Common myeloid progenitor, CD34-positive (primary cell): Measurements from ENCODE around the gene SETDB2.

ENCODE experiments used
- CTCF ChIA-PET: fragments of 350-600 bp; sonication (Branson Sonifier 250); formaldehyde crosslinking; loops from one replicate; lab custom pipeline; 2021; ENCODE audit warnings: antibody characterized with exemption; lab: Charles Lee
- POLR2A ChIA-PET: fragments of 350-600 bp; sonication (Branson Sonifier 250); formaldehyde crosslinking; loops from one replicate; lab custom pipeline; 2021; ENCODE audit warnings: antibody characterized with exemption; lab: Charles Lee
- DNase-seq, 3 donors: peaks; one replicate each; pipeline versions ENCODE4 v3.0.0 to v3.0.0-alpha.2; 2013
- H3K27ac ChIP-seq, 2 experiments: 1 replicate in 1 of 2; 2 replicates in 1 of 2; pipeline ENCODE4 v1.7.0; 2013; ENCODE audit warnings: inconsistent platforms in 2 of 2, low read length in 2 of 2, mild to moderate bottlenecking in 2 of 2, low read depth in 1 of 2, moderate library complexity in 1 of 2; ENCODE audit not compliant: severe bottlenecking in 2 of 2, insufficient read depth in 1 of 2, poor library complexity in 1 of 2
- H3K27me3 ChIP-seq, 5 experiments: replicated peaks in 2 of 5; 1 replicate in 3 of 5; 2 replicates in 2 of 5; pipeline versions ENCODE4 v1.6.1 to v1.7.0; 2013; ENCODE audit warnings: low read length in 4 of 5, mild to moderate bottlenecking in 2 of 5, moderate library complexity in 2 of 5, inconsistent platforms in 1 of 5; ENCODE audit not compliant: insufficient read depth in 5 of 5, control insufficient read depth in 4 of 5
- H3K36me3 ChIP-seq, 4 experiments: 1 replicate in 2 of 4; 2 replicates in 2 of 4; pipeline versions ENCODE4 v1.6.1 to v1.7.0; 2013; ENCODE audit warnings: low read length in 3 of 4, control low read depth in 1 of 4, mild to moderate bottlenecking in 1 of 4; ENCODE audit not compliant: control insufficient read depth in 4 of 4, insufficient read depth in 4 of 4
- H3K4me1 ChIP-seq, 4 experiments: 1 replicate in 3 of 4; 2 replicates in 1 of 4; pipeline versions ENCODE4 v1.6.1 to v1.7.1; 2013; ENCODE audit warnings: low read length in 3 of 4, mild to moderate bottlenecking in 3 of 4, control low read depth in 1 of 4, inconsistent platforms in 1 of 4, moderate library complexity in 1 of 4; ENCODE audit not compliant: control insufficient read depth in 4 of 4, insufficient read depth in 4 of 4; ENCODE audit errors: control extremely low read depth in 1 of 4
- H3K4me3 ChIP-seq, 7 experiments: 1 replicate in 4 of 7; 2 replicates in 3 of 7; pipeline versions ENCODE4 v1.5.1 to v1.7.0; 2013; ENCODE audit warnings: mild to moderate bottlenecking in 7 of 7, low read length in 6 of 7, moderate library complexity in 6 of 7, inconsistent platforms in 2 of 7, low read depth in 2 of 7, control low read depth in 1 of 7; ENCODE audit not compliant: insufficient read depth in 4 of 7, control insufficient read depth in 1 of 7; ENCODE audit errors: extremely low read depth in 1 of 7
- H3K9me3 ChIP-seq, 5 experiments: 1 replicate in 4 of 5; 2 replicates in 1 of 5; pipeline versions ENCODE4 v1.6.1 to v1.7.1; 2013; ENCODE audit warnings: low read length in 4 of 5, mild to moderate bottlenecking in 2 of 5, inconsistent platforms in 1 of 5, low read depth in 1 of 5, moderate library complexity in 1 of 5; ENCODE audit not compliant: control insufficient read depth in 4 of 5, insufficient read depth in 2 of 5; ENCODE audit errors: control extremely low read depth in 1 of 5
- WGBS: methylation state at CpG from one replicate; pipeline ENCODE4 v1.1.5; 2013; ENCODE audit not compliant: insufficient coverage; 5-methylcytosine and 5-hydroxymethylcytosine counted together

Gene SETDB2

GRCh38 chr13:49464621-49465325, 20.7 kb downstream of the SETDB2 start:
- ChIA-PET CTCF (interaction anchor here (0.6 to 0.7 kb wide), 4 partner anchors 15 to 959 kb away, joined by 3 to 4 read pairs (median 4); no protein-coding TSS in a partner anchor), POLR2A (no interaction called here)
- DNase-seq = no peak
- Histone ChIP-seq H3K27me3 (no peaks in the 10 kb centered on the region), H3K4me1 (no peaks in the 10 kb centered on the region), H3K9me3 (peaks cover 9 to 27% (median 18%) of the 10 kb centered on the region in 5 experiments), H3K4me3 (no peak overlapping the region), H3K36me3 (peaks cover 39 to 76% (median 62%) of the 10 kb centered on the region in 4 experiments), H3K27ac (no peak overlapping the region)
- WGBS = 92% methylated on average over 2 of the region's 4 CpGs

- no peaks in the 10 kb centered on the region for H3K4me1 ChIP-seq
- H3K9me3 ChIP-seq = peaks cover 9 to 25% (median 18%) of the 10 kb centered on the region in 5 experiments
- no peak overlapping the region for H3K27ac ChIP-seq
- POLR2A ChIA-PET = no interaction called here
- no peak for DNase-seq
- peaks cover 28 to 76% (median 57%) of the 10 kb centered on the region in 4 experiments for H3K36me3 ChIP-seq
- WGBS = no CpG with 5 or more reads among the region's 5 CpGs
- H3K27me3 ChIP-seq = no peaks in the 10 kb centered on the region
- no peak overlapping the region for H3K4me3 ChIP-seq
- CTCF ChIA-PET = interaction anchor here (1.4 kb wide), 1 partner anchor 163 kb away, joined by 3 read pairs; no protein-coding TSS in a partner anchor
Observed at GRCh38 chr13:49466292-49466838, 22.3 kb downstream of the SETDB2 start.

- 100% methylated on average over 1 of the region's 1 CpG for whole genome bisulfite sequencing
- H3K9me3 ChIP-seq = no peaks in the 10 kb centered on the region
- no peaks in the 10 kb centered on the region for H3K27me3 ChIP-seq
- POLR2A ChIA-PET = no interaction called here
- no peak overlapping the region for H3K4me3 ChIP-seq
- H3K4me1 ChIP-seq = no peaks in the 10 kb centered on the region
- H3K36me3 ChIP-seq = peaks cover 8 to 68% (median 41%) of the 10 kb centered on the region in 4 experiments
- H3K27ac ChIP-seq = no peak overlapping the region
- CTCF ChIA-PET = no interaction called here
- no peak for DNase-seq
Observed at GRCh38 chr13:49472186-49472585, 28.1 kb downstream of the SETDB2 start.

- Histone ChIP-seq H3K9me3 (no peaks in the 10 kb centered on the region), H3K36me3 (peaks cover 15 to 78% (median 45%) of the 10 kb centered on the region in 4 experiments), H3K4me1 (no peaks in the 10 kb centered on the region), H3K27ac (no peak overlapping the region), H3K4me3 (no peak overlapping the region), H3K27me3 (no peaks in the 10 kb centered on the region)
- 61% methylated on average over 2 of the region's 7 CpGs for whole genome bisulfite sequencing
- ChIA-PET CTCF (no interaction called here), POLR2A (no interaction called here)
- DNase-seq = no peak
Observed at GRCh38 chr13:49476529-49476928, 32.5 kb downstream of the SETDB2 start.

GRCh38 chr13:49481788-49482187, 37.7 kb downstream of the SETDB2 start:
- DNase-seq = no peak
- peaks cover 28 to 85% (median 57%) of the 10 kb centered on the region in 4 experiments for H3K36me3 ChIP-seq
- POLR2A ChIA-PET = no interaction called here

GRCh38 chr13:49488563-49488962, 44.5 kb downstream of the SETDB2 start:
- H3K27me3 ChIP-seq = no peaks in the 10 kb centered on the region
- H3K4me3 ChIP-seq = no peak overlapping the region
- H3K4me1 ChIP-seq = peaks cover 0 to 1% (median 0%) of the 10 kb centered on the region in 4 experiments
- ChIA-PET POLR2A (no interaction called here), CTCF (interaction anchor here (0.6 kb wide), 1 partner anchor 82 kb away, joined by 3 read pairs; no protein-coding TSS in a partner anchor)
- WGBS = no CpG with 5 or more reads among the region's 2 CpGs
- no peak for DNase-seq
- no peaks in the 10 kb centered on the region for H3K9me3 ChIP-seq
- no peak overlapping the region for H3K27ac ChIP-seq
- H3K36me3 ChIP-seq = peaks cover 23 to 60% (median 47%) of the 10 kb centered on the region in 4 experiments

More at GRCh38 chr13:49481788-49482187, 37.7 kb downstream of the SETDB2 start:
- no peak overlapping the region for H3K4me3 ChIP-seq
- CTCF ChIA-PET = interaction anchor here (1.3 kb wide), 1 partner anchor 78 kb away, joined by 4 read pairs; no protein-coding TSS in a partner anchor
- H3K9me3 ChIP-seq = no peaks in the 10 kb centered on the region
- no peaks in the 10 kb centered on the region for H3K27me3 ChIP-seq
- H3K4me1 ChIP-seq = no peaks in the 10 kb centered on the region
- no peak overlapping the region for H3K27ac ChIP-seq
- 100% methylated on average over 3 of the region's 5 CpGs for WGBS

GRCh38 chr13:49494645-49495044, 50.6 kb downstream of the SETDB2 start:
- WGBS = no CpG with 5 or more reads among the region's 2 CpGs
- Histone ChIP-seq H3K4me3 (peak overlapping the region; percentile 32 to 92 (median 76)), H3K36me3 (peaks cover 8 to 32% (median 14%) of the 10 kb centered on the region in 4 experiments), H3K27ac (no peak overlapping the region), H3K4me1 (peaks cover 2 to 25% (median 16%) of the 10 kb centered on the region in 4 experiments), H3K9me3 (no peaks in the 10 kb centered on the region), H3K27me3 (no peaks in the 10 kb centered on the region)
- DNase-seq = peak; percentile 8 to 32 (median 25)
- ChIA-PET POLR2A (interaction anchor here (2.0 kb wide), 1 partner anchor 12 kb away, joined by 5 read pairs; no protein-coding TSS in a partner anchor), CTCF (interaction anchor here (1.3 to 3.4 kb wide), 5 partner anchors 17 to 113 kb away, joined by 3 to 11 read pairs (median 6); no protein-coding TSS in a partner anchor)
